Stimulated activated naive CD8-positive, alpha-beta T cell treated with anti-CD3 and anti-CD28 coated beads, Interleukin-15, Interleukin-2, amounts not matched to agents 100 U/mL and 50 U/mL, for 24 hours (primary cell): ENCODE results near the gene RTN4RL2.
"Not testable (repeated sequence)": the region's sequence is repeated elsewhere in the genome, so short reads cannot be mapped to it uniquely, and the experiment has no call there.

Experiments
- ATAC-seq: fragments of 150-1000 bp; cut with Tn5 transposase; one replicate; pipeline ENCODE4 v1.10.0; 2021
- DNase-seq: peaks from one replicate; pipeline ENCODE4 v3.0.0; 2021

The RTN4RL2 gene

GRCh38 chr11:57434640-57435546 lies 25.4 kb upstream of the RTN4RL2 start:
- no peak for DNase-seq
- ATAC-seq: no peak

- ATAC-seq: no peak
- no peak for DNase-seq
Measured at GRCh38 chr11:57436031-57436430, 24.3 kb upstream of the RTN4RL2 start.

- no peak for DNase-seq
Measured at GRCh38 chr11:57438345-57439285, 21.7 kb upstream of the RTN4RL2 start.

GRCh38 chr11:57439786-57440185 lies 20.5 kb upstream of the RTN4RL2 start:
- no peak for ATAC-seq
- no peak for DNase-seq

More at GRCh38 chr11:57438345-57439285, 21.7 kb upstream of the RTN4RL2 start:
- ATAC-seq: no peak

- ATAC-seq (no peak), DNase-seq (no peak)
Measured at GRCh38 chr11:57440744-57441414, 19.4 kb upstream of the RTN4RL2 start.

- DNase-seq: no peak
- no peak for ATAC-seq
Measured at GRCh38 chr11:57444362-57445121, 15.8 kb upstream of the RTN4RL2 start.

GRCh38 chr11:57445122-57445394 lies 15.3 kb upstream of the RTN4RL2 start:
- not testable (repeated sequence) for DNase-seq, ATAC-seq

GRCh38 chr11:57446055-57446454 lies 14.3 kb upstream of the RTN4RL2 start:
- DNase-seq (no peak), ATAC-seq (no peak)

GRCh38 chr11:57453543-57454177 lies 6.7 kb upstream of the RTN4RL2 start:
- DNase-seq: no peak
- no peak for ATAC-seq

GRCh38 chr11:57456960-57457642 lies 3.2 kb upstream of the RTN4RL2 start:
- ATAC-seq (peak; percentile 33), DNase-seq (peak; percentile 85)

GRCh38 chr11:57457643-57458023 lies 2.7 kb upstream of the RTN4RL2 start:
- DNase-seq (no peak), ATAC-seq (peak; percentile 7)

- ATAC-seq (peak; percentile 6), DNase-seq (peak; percentile 33)
Measured at GRCh38 chr11:57458060-57458409, 2.3 kb upstream of the RTN4RL2 start.

GRCh38 chr11:57458410-57459163 lies 1.7 kb upstream of the RTN4RL2 start:
- DNase-seq (peak; percentile 77), ATAC-seq (peak; percentile 34)

GRCh38 chr11:57459164-57460021 lies 935 bp upstream of the RTN4RL2 start:
- ATAC-seq: peak; percentile 1
- peak; percentile 33 for DNase-seq

GRCh38 chr11:57460758-57461749 lies 726 bp downstream of the RTN4RL2 start:
- no peak for DNase-seq
- no peak for ATAC-seq

GRCh38 chr11:57461841-57462489 lies 1.6 kb downstream of the RTN4RL2 start:
- ATAC-seq: no peak

GRCh38 chr11:57462597-57462996 lies 2.3 kb downstream of the RTN4RL2 start:
- no peak for DNase-seq
- no peak for ATAC-seq

More at GRCh38 chr11:57461841-57462489, 1.6 kb downstream of the RTN4RL2 start:
- DNase-seq: no peak
